GM19397 (cell line): Measurements from ENCODE around the gene TBC1D12.
"Not testable (repeated sequence)": the region's sequence is repeated elsewhere in the genome, so short reads cannot be mapped to it uniquely, and the experiment has no call there.

Source experiments
- ATAC-seq: cut with Tn5 transposase; IDR thresholded peaks from one replicate; pipeline ENCODE4 v1.9.1; 2021; ENCODE audit warnings: mild to moderate bottlenecking, moderate library complexity; ENCODE audit not compliant: unreplicated experiment

The TBC1D12 gene

DNA sequence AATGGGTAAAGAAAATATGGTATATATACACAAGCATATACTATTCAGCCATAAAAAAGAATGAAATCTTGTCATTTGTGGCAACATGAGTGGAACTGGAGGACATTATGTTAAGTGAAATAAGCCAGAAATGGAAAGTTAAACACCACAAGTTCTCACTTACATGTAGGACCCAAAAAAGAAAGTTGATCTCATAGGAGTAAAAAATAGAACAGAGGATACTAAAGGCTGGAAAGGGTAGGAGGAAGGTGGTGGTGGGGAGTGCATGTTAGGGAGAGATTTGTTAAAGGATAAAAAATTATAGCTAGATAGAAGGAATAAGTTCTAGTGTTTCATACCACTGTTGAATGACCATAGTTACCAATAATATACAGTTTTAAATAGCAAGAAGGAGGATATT, 48.4 kb downstream of the TBC1D12 start:
- ATAC-seq, result no peak

DNA sequence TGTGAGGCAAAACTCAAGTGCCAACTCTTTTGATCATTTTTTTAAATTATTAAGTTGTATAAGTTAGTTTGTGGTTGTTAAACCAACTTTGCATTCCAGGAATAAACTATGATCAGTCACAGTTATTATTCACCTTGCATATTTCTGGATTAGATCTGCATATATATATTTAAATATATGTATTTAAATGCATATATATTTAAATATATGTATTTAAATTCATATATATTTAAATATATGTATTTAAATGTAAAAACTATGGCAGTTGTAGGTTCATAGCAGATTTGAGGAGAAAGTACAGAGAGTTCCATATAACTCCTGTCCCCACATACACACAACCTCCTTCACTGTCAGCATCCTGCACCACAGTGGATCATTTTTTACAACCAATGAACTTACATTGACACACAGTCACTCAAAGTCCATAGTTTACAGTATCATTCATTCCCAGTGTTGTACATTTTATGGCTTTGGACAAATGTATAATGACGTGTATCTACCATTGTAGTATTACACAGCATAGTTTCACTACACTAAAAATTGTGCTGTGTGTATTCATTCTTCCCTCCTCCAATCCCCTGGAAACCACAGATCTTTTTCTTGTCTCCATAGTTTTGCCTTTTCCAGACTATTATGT, 49.7 kb downstream of the TBC1D12 start:
- ATAC-seq, result no peak

- ATAC-seq, result no peak
Measured at GRCh38 chr10:94456942-94457341, 54.6 kb downstream of the TBC1D12 start.

DNA sequence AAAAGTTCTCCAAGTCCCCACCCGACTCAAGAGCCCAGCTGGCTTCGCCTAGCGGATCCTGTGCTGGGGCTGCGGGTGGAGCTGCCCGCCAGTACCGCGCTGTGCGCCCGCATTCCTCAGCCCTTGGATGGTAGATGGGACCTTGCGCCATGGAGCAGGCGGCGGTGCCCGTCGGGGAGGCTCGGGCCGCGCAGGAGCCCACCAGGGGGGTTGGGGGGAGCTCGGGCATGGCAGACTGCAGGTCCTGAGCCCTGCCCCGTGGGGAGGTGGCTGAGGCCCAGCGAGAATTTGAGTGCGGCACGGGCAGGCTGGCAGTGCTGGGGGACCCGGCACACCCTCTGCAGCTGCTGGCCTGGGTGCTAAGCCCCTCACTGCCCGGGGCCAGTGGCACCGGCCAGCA, 57.0 kb downstream of the TBC1D12 start:
- no peak for ATAC-seq

DNA sequence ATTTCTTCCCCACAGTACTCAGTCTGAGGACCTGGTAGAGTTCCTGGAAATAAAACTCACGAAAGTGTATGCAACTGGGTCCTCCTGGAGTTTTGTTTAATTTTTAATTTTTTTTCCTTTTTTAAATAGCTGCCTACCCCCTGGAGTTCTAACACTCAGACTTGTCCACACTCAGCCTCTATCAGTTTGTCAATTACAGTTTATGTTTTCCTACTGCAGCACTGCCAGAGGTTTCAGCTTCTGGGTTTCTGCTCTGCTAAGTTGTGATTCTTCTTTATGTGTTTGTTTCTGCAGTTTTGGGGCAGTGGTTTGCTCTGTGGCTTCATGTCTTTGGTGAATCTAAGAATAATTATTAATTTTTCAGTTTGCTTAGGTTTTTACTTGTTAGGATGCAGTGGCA, 59.2 kb downstream of the TBC1D12 start:
- ATAC-seq, result no peak

DNA sequence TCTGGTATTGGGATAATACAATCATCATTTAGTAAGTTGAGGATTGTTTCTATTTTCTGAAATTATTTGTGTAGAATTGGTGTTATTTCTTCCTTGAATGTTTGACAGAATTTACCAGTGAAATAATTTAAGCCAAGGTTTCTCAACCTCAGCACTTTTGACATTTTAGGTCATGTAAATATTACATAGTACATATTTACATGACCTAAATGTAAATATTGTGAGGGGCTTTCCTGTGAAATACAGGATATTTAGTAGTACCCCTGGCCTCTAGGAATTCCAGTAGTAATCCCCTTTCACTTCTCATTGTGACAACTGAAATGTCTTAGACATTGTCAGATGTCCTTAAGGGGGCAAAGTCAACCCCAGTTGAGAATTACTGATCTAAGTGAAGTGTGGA, 59.8 kb downstream of the TBC1D12 start:
- no peak for ATAC-seq

DNA sequence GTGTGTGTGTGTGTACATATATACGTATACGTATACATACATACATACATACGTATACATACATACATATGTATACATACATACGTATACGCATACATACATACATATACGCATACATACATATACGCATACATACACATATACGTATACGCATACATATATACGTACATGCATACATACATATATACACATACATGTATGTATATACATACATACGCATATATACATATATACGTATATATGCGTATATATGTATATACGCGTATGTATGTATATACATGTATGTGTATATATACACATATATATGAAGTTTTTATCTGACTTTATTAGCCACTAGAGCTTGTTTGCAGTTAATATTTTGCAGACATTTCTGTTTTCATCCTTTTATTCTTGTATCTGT, 63.3 kb downstream of the TBC1D12 start:
- no peak for ATAC-seq

DNA sequence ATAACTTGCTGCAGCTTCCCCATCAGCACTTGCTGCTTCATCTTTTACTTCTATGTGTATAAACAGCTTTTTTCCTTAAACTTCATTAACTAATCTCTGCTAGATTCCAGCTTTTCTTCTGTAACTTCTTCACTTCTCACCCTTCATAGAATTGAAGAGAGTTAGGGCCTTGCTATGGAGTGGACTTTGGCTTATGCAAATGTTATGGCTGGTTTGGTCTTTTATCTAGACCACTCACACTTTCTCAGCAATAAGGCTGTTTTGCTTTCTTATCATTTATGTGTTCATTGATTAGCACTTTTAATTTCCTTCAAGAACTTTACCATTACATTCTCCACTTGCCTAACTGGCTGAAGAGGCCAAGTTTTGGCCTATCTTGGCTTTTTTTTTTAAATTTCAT, 79.1 kb downstream of the TBC1D12 start:
- no peak for ATAC-seq

GRCh38 chr10:94483970-94484369, 81.6 kb downstream of the TBC1D12 start:
- ATAC-seq, result no peak

DNA sequence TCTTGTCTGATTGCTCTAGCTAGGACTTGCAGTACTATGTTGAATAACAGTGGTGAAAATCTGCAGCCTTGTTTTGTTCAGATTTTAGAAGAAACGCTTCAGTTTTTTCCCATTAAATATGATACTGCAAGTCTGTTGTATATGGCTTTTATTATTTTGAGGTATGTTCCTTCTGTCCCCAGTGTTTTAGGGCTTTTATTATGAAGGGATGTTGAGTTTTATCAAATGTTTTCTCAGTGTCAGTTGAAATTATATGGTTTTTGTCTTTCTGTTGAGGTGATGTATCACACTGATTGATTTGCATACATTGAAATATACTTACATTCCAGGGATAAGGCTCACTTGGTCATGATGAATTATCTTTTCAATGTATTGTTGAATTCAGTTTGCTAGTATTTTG, 82.8 kb downstream of the TBC1D12 start:
- ATAC-seq, result no peak

GRCh38 chr10:94487575-94487974, 85.2 kb downstream of the TBC1D12 start:
- ATAC-seq, result no peak

DNA sequence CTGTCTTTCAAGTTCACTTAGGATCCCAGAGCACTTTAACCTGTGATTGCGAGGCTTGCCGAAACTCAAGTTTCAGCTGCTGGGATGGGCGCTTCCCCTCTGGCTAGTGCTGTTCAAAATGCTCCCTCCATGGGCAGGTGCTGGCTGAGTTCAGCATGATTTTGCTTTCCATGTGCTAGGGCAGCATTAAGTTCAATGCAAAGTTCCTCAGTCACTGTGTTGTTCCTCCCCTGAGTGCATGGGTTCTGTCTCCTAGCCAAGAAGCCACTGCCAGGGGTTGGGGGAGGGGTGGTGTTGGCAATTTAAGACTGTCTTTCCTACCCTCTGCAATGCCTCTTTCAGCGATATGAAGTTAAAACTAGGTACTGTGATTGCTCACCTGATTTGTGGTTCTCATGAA, 86.8 kb downstream of the TBC1D12 start:
- ATAC-seq, result no peak

DNA sequence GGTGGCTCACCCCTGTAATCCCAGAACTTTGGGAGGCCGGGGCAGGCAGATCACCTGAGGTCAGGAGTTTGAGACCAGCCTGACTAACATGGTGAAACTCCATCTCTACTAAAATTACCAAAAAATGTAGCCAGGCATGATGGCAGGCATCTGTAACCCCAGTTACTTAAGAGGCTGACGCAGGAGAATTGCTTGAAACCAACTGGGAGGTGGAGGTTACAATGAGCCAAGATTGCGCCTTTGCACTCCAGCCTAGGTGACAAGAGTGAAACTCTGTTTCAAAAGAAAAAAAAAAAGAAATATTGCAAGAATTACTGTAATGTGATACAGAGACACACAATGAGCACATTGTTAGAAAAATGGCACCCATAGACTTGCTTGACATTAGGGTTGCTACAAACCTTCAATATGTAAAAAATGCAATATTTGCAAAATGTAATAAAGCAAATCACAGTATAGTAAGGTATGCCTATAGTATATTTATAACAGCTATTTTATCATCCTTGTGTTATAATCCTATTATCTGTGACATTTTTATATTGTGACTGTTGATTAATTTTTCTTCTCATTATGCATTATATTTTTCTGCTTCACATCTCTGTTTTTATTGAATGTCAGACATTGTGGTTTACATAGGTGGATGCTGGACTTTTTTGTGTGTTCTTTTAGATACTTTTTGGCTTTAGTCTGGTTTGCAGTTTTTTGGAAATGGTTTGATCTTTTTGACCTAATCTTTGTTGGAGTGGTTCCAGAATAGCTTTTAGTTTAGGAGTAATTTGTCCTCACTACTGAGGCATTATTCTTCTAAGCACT, 87.8 kb downstream of the TBC1D12 start:
- ATAC-seq, result no peak

GRCh38 chr10:94490789-94491039, 88.4 kb downstream of the TBC1D12 start:
- ATAC-seq, result no peak

- no peak for ATAC-seq
Measured at GRCh38 chr10:94493463-94493862, 91.1 kb downstream of the TBC1D12 start.

DNA sequence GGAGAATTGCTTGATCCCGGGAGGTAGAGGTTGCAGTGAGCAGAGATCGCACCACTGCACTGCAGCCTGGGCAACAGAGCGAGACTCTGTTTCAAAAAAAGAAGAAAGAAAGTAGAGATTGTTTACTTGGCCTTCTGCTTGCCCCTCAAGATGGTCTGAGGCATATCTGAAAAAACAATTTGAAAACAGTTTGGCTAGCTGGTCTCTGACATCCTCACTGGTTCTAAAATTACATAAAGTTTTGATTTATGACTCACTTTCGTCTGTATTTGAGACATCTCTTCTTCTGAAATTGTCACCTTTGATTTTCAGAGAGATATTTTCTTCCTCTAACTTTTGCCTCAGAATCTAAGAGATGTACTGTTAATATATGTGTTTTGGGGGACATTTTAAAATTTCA, 93.7 kb downstream of the TBC1D12 start:
- no peak for ATAC-seq

DNA sequence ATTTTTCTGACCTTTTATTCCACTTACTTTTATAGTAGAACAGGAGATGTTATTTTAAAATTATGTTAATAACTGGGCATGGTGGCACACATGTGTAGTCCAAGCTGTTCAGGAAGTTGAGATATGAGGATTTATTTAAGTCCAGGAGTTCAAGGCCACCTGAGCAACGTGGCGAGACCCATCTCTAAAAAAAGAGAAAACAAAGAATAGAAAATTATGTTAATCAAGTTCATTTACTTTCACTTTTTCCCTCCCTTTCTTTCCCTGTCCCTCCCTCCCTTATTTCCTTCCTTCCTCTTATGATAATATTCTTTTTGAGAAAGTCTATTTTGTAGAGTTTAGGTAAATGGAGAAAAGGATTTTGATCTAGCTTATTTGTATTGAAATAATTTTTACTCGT, 94.3 kb downstream of the TBC1D12 start:
- ATAC-seq, result no peak

DNA sequence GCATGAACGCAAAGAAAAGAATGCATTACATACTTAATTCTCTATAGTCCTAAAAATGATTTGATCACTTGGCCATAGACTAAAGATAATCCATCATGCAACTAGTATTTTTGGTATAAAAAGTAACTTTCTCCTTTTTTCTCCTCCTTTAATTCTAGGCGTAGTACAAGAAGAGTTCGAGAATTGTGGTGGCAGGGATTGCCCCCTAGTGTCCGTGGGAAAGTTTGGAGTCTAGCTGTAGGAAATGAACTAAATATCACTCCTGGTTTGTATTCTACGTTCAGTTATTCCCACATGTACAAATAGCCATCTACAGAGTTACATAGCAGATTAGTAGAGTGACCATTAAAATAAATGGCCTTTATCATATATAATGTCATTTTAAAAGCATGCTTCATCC, 97.7 kb downstream of the TBC1D12 start:
- ATAC-seq, result no peak

GRCh38 chr10:94521276-94522250, 119.2 kb downstream of the TBC1D12 start:
- no peak for ATAC-seq

GRCh38 chr10:94524146-94524545, 121.8 kb downstream of the TBC1D12 start:
- ATAC-seq, result no peak

- ATAC-seq, result no peak
Measured at GRCh38 chr10:94524711-94525110, 122.4 kb downstream of the TBC1D12 start.

- ATAC-seq, result not testable (repeated sequence)
Measured at GRCh38 chr10:94531550-94531949, 129.2 kb downstream of the TBC1D12 start.
